ENCODE measurements around the gene MAP4K3. TPM values are rescaled to one million over a fixed set of nuclear protein-coding genes. Genes with fewer than 3 reads are reported as not detected.

The MAP4K3 gene
- total RNA-seq, 2 donors from 2014 or later = 22.2 to 30.9 TPM

- H3K9ac ChIP-seq (ENCODE audit: low read depth in 2 of 2, low read length in 2 of 2) = no peak overlapping the region
- H3K4me1 ChIP-seq = no peaks in the 10 kb centered on the region
- no peak for TF ChIP-seq CTCF (IDR thresholded peaks at IDR 0.05)
- intact Hi-C loops (cut with DNase I) = no loop called here
- no peaks in the 10 kb centered on the region for H3K36me3 ChIP-seq
- no peaks in the 10 kb centered on the region for H3K27me3 ChIP-seq
- H3K4me3 ChIP-seq = no peak overlapping the region
- no peaks in the 10 kb centered on the region for H3K9me3 ChIP-seq
- no peak for DNase-seq
- no peak overlapping the region for H3K27ac ChIP-seq
These were observed 130.5 kb downstream of the MAP4K3 start for GRCh38 chr2:39306626-39307025.

GRCh38 chr2:39304729-39305128 lies 132.4 kb downstream of the MAP4K3 start:
- Histone ChIP-seq H3K4me1 (no peaks in the 10 kb centered on the region), H3K27me3 (no peaks in the 10 kb centered on the region), H3K9ac (ENCODE audit: low read depth in 2 of 2, low read length in 2 of 2) (no peak overlapping the region), H3K9me3 (no peaks in the 10 kb centered on the region), H3K27ac (no peak overlapping the region), H3K4me3 (no peak overlapping the region), H3K36me3 (no peaks in the 10 kb centered on the region)
- intact Hi-C loops (cut with DNase I) = no loop called here
- no peak for TF ChIP-seq CTCF (IDR thresholded peaks at IDR 0.05)
- DNase-seq = no peak

- DNase-seq = no peak
- Histone ChIP-seq H3K9me3 (no peaks in the 10 kb centered on the region), H3K4me1 (no peaks in the 10 kb centered on the region), H3K27ac (no peak overlapping the region), H3K9ac (ENCODE audit: low read depth in 2 of 2, low read length in 2 of 2) (no peak overlapping the region), H3K4me3 (no peak overlapping the region), H3K36me3 (no peaks in the 10 kb centered on the region), H3K27me3 (no peaks in the 10 kb centered on the region)
- intact Hi-C loops (cut with DNase I) = no loop called here
- TF ChIP-seq CTCF (IDR thresholded peaks at IDR 0.05) = no peak
These were observed 132.9 kb downstream of the MAP4K3 start for GRCh38 chr2:39304200-39304599.

GRCh38 chr2:39301352-39301751 lies 135.7 kb downstream of the MAP4K3 start:
- Histone ChIP-seq H3K27ac (no peak overlapping the region), H3K9ac (ENCODE audit: low read depth in 2 of 2, low read length in 2 of 2) (no peak overlapping the region), H3K36me3 (no peaks in the 10 kb centered on the region), H3K4me1 (no peaks in the 10 kb centered on the region), H3K27me3 (no peaks in the 10 kb centered on the region), H3K9me3 (no peaks in the 10 kb centered on the region), H3K4me3 (no peak overlapping the region)
- intact Hi-C loops (cut with DNase I) = no loop called here
- DNase-seq = no peak
- no peak for TF ChIP-seq CTCF (IDR thresholded peaks at IDR 0.05)

GRCh38 chr2:39300044-39300978 lies 136.8 kb downstream of the MAP4K3 start:
- DNase-seq = no peak
- intact Hi-C loops (cut with DNase I) = no loop called here
- TF ChIP-seq CTCF (IDR thresholded peaks at IDR 0.05) = no peak

More at GRCh38 chr2:39300044-39300978, 136.8 kb downstream of the MAP4K3 start:
- Histone ChIP-seq H3K27me3 (no peaks in the 10 kb centered on the region), H3K4me3 (no peak overlapping the region), H3K4me1 (no peaks in the 10 kb centered on the region), H3K9me3 (no peaks in the 10 kb centered on the region), H3K27ac (no peak overlapping the region), H3K36me3 (no peaks in the 10 kb centered on the region), H3K9ac (ENCODE audit: low read depth in 2 of 2, low read length in 2 of 2) (no peak overlapping the region)

Data from colonic mucosa (tissue), 4 donors.